ENCODE data around the gene KRTAP9-7. TPM values are rescaled to one million over a fixed set of nuclear protein-coding genes. Genes with fewer than 3 reads are reported as not detected.
"Not testable (repeated sequence)": the region's sequence is repeated elsewhere in the genome, so short reads cannot be mapped to it uniquely, and the experiment has no call there.

KRTAP9-7 gene, protein sequence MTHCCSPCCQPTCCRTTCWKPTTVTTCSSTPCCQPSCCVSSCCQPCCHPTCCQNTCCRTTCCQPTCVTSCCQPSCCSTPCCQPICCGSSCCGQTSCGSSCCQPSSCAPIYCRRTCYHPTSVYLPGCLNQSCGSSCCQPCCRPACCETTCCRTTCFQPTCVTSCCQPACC
- total RNA-seq (2014; rRNA removed; shearing (Covaris generic)) = not detected in 2 replicates

GRCh38 chr17:41275648-41276190 is at the start of gene KRTAP9-7:
Gene KRTAP9-7 (plus strand): TSS chr17:41275698. CDS start chr17:41275698, 0 bp downstream.
- not testable (repeated sequence) for DNase-seq (ENCODE audit: low read depth)

GRCh38 chr17:41226051-41226450 is 49.4 kb upstream of the KRTAP9-7 start:
- DNase-seq (ENCODE audit: low read depth) = peak; percentile 18

DNA sequence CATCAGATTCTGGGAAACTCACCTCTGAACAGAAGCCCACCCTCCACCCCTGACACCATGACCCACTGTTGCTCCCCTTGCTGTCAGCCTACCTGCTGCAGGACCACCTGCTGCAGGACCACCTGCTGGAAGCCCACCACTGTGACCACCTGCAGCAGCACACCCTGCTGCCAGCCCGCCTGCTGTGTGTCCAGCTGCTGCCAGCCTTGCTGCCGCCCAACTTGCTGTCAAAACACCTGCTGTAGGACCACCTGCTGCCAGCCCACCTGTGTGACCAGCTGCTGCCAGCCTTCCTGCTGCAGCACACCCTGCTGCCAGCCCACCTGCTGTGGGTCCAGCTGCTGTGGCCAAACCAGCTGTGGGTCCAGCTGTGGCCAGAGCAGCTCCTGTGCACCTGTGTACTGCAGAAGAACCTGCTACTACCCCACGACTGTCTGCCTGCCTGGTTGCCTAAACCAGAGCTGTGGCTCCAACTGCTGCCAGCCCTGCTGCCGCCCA is 48.9 kb upstream of the KRTAP9-7 start, which contains the start of gene KRTAP9-2:
TSS of gene KRTAP9-2 (plus strand) at position 51 of the 498 bp plus-strand sequence. CDS start at position 58, 7 bp downstream.
- not testable (repeated sequence) for DNase-seq (ENCODE audit: low read depth)

DNA sequence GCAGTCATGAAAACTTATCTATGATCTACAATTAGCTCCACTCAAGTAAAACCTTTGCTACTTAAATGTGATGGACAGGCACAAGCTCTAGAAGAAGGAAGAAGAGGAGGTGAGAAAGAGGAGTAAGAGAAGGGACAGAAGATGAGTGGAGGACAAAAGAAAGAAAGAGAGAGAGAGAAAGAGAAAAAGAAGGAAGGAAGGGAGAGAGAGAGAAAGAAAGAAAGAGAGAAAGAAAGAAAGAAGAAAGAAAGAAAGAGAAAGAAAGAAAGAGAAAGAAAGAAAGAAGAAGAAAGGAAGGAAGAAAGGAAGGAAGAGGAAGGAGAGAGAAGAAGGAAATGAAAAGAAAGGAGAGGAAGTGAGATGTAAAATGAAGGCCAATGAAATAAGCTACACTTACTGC is 45.4 kb upstream of the KRTAP9-7 start:
- DNase-seq (ENCODE audit: low read depth) = no peak

DNA sequence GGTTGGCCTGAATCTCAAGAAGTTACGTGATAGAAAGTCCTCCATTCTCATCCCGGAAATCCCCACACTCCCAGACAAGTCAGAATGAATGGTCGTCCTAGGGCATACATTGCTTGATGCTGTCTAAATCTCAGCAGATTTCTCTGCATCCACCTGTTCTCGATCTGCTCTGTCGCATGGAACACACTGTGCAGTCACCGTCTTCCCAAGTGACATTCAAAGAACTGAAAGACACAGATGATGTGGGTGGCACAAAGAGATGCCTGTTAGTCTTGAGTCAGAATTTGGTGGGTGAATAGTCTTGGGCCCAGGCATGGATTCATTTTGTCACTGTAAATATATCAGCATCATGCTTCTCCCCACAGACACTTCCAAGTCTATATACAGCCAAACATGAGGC is 43.8 kb upstream of the KRTAP9-7 start:
- no peak for DNase-seq (ENCODE audit: low read depth)

DNA sequence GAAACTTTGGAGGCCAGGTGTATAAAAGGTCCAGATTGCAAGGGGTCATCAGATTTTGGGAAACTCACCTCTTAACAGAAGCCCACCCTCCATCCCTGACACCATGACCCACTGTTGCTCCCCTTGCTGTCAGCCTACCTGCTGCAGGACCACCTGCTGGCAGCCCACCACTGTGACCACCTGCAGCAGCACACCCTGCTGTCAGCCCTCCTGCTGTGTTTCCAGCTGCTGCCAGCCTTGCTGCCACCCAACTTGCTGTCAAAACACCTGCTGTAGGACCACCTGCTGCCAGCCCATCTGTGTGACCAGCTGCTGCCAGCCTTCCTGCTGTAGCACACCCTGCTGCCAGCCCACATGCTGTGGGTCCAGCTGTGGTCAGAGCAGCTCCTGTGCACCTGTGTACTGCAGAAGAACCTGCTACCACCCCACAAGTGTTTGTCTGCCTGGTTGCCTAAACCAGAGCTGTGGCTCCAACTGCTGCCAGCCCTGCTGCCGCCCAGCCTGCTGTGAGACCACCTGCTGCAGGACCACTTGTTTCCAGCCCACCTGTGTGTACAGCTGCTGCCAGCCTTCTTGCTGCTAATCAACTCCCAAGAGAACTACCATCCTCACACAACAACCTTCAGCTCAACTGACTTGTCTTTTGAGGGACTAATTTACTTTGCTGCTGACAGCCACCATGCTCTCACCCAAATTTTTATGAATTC is 42.9 kb upstream of the KRTAP9-7 start, which contains the start of gene KRTAP9-3:
TSS of gene KRTAP9-3 (plus strand) at position 51 of the 707 bp plus-strand sequence. CDS start at position 104, 53 bp downstream.
- not testable (repeated sequence) for DNase-seq (ENCODE audit: low read depth)

DNA sequence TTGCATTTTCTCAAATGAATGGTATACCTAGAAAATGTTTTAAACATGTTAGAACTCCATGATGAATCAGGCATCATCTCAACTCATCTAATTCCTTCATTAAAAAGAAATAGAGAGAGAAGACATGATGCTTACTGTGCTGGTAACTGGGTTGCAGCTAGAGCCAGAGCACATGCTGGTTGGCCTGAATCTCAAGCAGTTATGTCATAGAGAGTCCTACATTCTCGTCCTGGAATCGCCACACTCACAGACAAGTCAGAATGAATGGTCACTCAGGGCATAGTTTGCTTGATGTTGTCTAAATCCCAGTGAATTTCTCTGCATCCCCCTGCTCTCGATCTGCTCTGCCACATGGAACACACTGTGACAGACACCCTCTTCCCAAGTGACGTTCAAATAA is 38.4 kb upstream of the KRTAP9-7 start:
- not testable (repeated sequence) for DNase-seq (ENCODE audit: low read depth)

GRCh38 chr17:41237949-41238437 is 37.5 kb upstream of the KRTAP9-7 start, which contains the start of gene KRTAP9-8:
Gene KRTAP9-8 (plus strand): TSS chr17:41237999. CDS start chr17:41238052, 53 bp downstream.
- DNase-seq (ENCODE audit: low read depth) = not testable (repeated sequence)

DNA sequence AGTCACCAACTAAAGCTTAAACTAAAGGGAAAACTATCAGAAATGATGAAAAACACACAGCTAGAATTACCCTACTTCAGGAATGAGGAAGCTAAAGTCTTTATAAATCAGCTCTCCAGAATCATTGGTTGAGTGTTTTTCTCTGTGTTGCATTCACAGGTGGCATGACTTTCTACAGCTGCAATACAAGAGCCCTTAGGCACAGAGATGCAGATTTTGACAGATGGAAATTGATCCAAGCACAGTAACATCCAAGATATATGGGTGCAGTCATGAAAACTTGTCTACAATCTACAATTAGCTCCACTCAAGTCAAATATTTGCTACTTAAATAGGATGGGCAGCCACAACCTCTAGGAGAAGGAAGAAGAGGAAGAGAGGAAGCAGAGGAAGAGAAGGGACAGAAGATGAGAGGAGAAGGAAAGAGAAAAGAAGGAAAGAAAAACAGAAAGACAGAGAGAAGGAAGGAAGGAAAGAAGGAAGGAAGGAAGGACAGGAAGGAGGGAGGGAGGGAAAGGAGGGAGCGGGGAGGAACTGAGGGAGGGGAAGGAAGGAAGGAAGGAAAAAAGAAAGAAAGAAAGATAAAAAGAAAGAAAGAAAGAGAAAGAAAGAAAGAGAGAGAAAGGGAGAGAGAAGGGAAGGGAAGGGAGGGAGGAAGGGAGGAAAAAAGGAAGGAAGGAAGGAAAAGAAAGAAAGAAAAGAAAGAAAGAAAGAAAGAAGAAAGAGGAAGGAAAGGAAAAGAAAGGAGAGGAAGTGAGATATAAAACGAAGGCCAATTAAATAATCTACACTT is 28.3 kb upstream of the KRTAP9-7 start:
- DNase-seq (ENCODE audit: low read depth) = not testable (repeated sequence)

- not testable (repeated sequence) for DNase-seq (ENCODE audit: low read depth)
Measured at GRCh38 chr17:41249637-41250240, 25.8 kb upstream of the KRTAP9-7 start, which contains the start of gene KRTAP9-4. Gene KRTAP9-4 (plus strand): TSS chr17:41249687. CDS start chr17:41249721, 34 bp downstream.

DNA sequence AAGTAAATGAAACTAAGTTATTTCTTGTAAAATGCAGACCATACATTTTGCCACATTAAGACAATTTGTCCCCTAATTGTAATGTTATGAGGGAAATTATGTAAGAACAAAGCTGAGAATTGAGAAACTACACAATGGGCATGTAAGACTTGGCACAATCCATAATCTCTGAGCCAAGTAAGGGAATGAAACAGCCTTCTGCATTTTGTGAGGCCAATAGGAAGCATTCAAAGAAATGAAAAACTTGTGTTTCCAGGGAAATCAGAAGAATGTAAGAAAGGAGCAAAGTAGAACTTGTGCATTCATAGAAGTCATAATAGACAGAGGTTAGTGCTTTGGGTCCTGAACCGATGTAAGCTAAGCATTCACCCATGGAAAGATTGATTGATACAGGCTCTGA is 24.2 kb upstream of the KRTAP9-7 start:
- DNase-seq (ENCODE audit: low read depth) = no peak

- DNase-seq (ENCODE audit: low read depth) = no peak
Measured at GRCh38 chr17:41254861-41255260, 20.6 kb upstream of the KRTAP9-7 start.

- not testable (repeated sequence) for DNase-seq (ENCODE audit: low read depth)
Measured at GRCh38 chr17:41255381-41256290, 19.9 kb upstream of the KRTAP9-7 start, which contains the start of gene KRTAP9-9. Gene KRTAP9-9 (plus strand): TSS chr17:41255384.

GRCh38 chr17:41256291-41256685 is 19.2 kb upstream of the KRTAP9-7 start:
- no peak for DNase-seq (ENCODE audit: low read depth)

GRCh38 chr17:41258406-41258805 is 17.1 kb upstream of the KRTAP9-7 start:
- DNase-seq (ENCODE audit: low read depth) = no peak

GRCh38 chr17:41263212-41263611 is 12.3 kb upstream of the KRTAP9-7 start:
- no peak for DNase-seq (ENCODE audit: low read depth)

DNA sequence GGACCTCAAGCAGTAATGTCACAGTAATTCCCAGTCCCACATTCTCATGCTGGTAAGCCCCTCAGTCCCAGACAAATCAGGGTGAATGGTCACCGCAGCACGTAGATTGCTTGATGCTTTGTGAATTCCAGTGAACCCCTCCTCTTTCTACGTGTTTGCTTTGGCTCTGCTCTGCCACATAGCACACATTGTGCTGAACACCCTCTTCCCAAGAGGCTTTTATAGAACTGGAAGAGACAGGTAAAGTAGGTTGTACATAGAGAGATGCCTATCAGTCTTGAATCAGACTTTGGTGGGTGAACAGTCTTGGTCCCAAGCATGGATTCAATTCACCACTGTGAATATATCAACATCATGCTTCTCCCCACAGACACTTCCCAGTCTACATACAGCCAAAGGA is 10.9 kb upstream of the KRTAP9-7 start:
- no peak for DNase-seq (ENCODE audit: low read depth)

DNA sequence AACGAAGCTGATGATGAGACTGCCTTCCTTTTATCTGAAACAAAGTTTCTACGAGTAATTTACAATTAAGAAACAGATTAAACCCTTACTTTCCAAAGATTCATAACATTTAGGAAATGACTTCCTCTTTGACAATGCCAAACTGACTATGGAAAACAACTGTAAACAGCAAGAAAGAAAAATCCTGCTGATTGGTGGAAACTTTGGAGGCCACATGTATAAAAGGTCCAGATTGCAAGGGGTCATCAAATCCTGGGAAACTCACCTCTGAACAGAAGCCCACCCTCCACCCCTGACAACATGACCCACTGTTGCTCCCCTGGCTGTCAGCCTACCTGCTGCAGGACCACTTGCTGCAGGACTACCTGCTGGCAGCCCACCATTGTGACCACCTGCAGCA is 10.4 kb upstream of the KRTAP9-7 start, which contains the start of gene KRTAP9-6:
TSS of gene KRTAP9-6 (plus strand) at position 301 of the 400 bp plus-strand sequence. CDS start at position 301, 0 bp downstream.
- no peak for DNase-seq (ENCODE audit: low read depth)

DNA sequence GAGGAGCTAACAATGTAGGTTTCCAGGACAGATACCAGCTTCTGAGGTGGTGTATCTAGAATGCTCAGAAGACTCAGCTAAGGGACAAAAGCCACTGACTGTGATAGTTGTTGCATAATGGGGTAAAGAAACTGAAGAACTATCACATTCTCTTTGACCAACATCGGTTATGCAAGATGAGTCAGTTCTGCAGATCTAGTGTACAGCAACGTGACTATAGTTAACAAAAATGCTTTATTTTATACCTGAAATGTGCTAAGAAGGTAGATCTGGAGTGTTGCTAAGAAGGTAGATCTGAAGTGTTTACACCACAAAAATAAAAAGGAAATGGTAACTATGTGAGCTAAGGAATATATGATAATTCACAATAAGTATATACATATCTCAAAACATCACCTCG is 7.8 kb upstream of the KRTAP9-7 start:
- DNase-seq (ENCODE audit: low read depth) = no peak

Measured in RPMI7951 (cell line).